ENCODE measurements around the gene MESD.
A peak's percentile ranks its signal among the peaks of the same experiment; 100 is the strongest.

The MESD gene

DNA sequence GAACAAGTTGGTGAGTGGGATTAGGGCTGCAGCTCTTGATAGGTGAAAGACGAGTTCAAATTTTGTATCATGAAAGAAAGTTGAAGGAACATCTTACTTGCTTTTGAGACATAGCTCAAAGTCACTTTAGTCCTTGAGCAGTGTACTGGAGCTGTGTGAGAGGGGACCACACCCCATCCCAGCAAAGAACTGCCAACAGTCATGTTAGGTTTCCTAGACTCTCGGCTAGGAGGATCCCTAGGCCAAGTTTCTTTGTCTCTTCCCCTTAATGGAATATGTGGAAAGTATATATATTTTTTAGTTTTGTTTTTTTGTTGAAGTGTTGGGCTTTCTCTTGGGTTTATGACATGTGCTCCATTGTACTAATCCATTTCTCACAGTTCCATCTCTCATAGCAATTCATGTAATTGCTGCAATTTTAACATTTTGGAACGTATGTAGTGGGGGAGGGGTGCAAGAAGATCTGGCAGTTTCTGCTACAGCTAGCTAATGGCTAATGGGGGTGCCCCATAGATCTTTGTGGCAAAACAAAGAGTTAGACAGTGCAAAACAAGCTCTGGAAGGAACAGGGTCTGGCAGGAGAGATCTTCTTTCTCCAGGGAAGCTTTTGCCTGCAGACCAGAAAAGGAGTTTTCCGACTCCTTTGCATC lies 36.2 kb upstream of the MESD start:
- Histone ChIP-seq H3K36me3 (ENCODE audit: control insufficient read depth, insufficient read depth, low read length, severe bottlenecking) (no peaks in the 10 kb centered on the region), H3K9me3 (ENCODE audit: control insufficient read depth, low read length) (no peaks in the 10 kb centered on the region), H3K4me1 (ENCODE audit: control insufficient read depth, insufficient read depth, low read length) (peaks cover 41% of the 10 kb centered on the region), H3K4me3 (ENCODE audit: low read length) (no peak overlapping the region), H3K9ac (ENCODE audit: low read length) (no peak overlapping the region), H3K27me3 (replicated peaks; ENCODE audit: control insufficient read depth, insufficient read depth, low read length) (no peaks in the 10 kb centered on the region)
- DNase-seq (ENCODE audit: low read depth), result no peak

DNA sequence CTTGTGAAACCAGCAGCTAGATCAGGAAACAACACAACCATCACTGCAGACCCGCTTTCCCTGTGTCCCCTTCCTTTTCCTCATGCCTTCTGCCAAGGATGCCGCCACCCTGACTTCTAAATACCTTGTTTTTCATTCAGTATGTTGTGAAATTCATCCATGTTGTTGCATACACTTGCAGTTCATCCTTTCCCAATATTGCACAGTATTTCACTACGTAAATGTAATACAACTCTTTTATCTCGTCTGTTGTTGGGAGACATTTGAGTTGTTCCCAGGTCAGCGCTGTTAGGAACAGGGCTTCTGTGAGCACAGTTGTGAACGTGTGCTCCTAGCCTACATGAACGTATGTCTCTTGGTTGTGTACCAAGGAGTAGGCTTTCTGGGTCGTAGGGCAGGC lies 35.3 kb upstream of the MESD start:
- Histone ChIP-seq H3K27me3 (replicated peaks; ENCODE audit: control insufficient read depth, insufficient read depth, low read length) (no peaks in the 10 kb centered on the region), H3K9ac (ENCODE audit: low read length) (no peak overlapping the region), H3K4me3 (ENCODE audit: low read length) (no peak overlapping the region), H3K36me3 (ENCODE audit: control insufficient read depth, insufficient read depth, low read length, severe bottlenecking) (no peaks in the 10 kb centered on the region), H3K4me1 (ENCODE audit: control insufficient read depth, insufficient read depth, low read length) (peaks cover 41% of the 10 kb centered on the region), H3K9me3 (ENCODE audit: control insufficient read depth, low read length) (no peaks in the 10 kb centered on the region)
- peak; percentile 15 for DNase-seq (ENCODE audit: low read depth)

GRCh38 chr15:81024265-81024872 lies 34.8 kb upstream of the MESD start:
- no peaks in the 10 kb centered on the region for H3K9me3 ChIP-seq (ENCODE audit: control insufficient read depth, low read length)
- peak overlapping the region; percentile 76 for H3K9ac ChIP-seq (ENCODE audit: low read length)
- no peaks in the 10 kb centered on the region for H3K27me3 ChIP-seq (replicated peaks; ENCODE audit: control insufficient read depth, insufficient read depth, low read length)
- no peak for DNase-seq (ENCODE audit: low read depth)
- no peaks in the 10 kb centered on the region for H3K36me3 ChIP-seq (ENCODE audit: control insufficient read depth, insufficient read depth, low read length, severe bottlenecking)
- H3K4me3 ChIP-seq (ENCODE audit: low read length), result peak overlapping the region; percentile 56
- peaks cover 39% of the 10 kb centered on the region for H3K4me1 ChIP-seq (ENCODE audit: control insufficient read depth, insufficient read depth, low read length)

DNA sequence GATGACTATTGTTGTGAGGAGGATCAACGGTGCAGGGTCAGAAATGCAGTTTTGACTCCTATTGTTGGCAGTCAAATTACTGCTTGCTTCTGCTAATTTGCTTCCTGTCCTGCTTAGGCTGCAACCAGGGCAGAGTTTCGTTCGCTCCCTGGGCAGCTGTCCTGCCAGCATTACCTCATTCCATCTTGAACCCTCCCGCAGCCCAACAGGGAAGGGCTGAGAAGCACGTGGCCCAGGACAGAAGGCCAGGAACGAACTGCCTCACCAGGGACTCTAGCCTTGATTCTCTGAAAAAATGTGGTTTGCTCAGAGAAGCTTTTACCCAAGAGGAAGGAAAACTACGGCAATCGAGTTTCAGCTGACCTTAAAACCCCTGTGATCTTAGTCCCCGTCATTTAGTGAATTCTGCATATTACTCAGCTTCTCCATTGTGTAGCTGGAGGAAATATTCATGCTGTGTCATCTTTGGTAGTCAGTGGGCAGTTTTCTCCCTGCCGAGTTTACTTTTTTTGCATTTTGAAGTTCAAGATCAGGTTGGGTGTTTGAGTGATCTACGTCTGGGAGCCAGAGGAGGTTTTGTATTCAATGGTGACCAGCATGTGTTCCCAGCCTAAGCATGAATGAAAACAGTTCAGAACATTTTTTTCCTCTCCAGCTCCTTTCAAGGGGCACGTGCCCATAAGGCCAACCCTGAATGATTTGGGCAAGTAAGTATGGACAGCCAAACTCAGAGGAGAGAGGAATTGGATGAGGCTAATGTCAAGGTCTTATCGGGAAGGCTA lies 34.1 kb upstream of the MESD start:
- H3K4me1 ChIP-seq (ENCODE audit: control insufficient read depth, insufficient read depth, low read length), result peaks cover 35% of the 10 kb centered on the region
- H3K36me3 ChIP-seq (ENCODE audit: control insufficient read depth, insufficient read depth, low read length, severe bottlenecking), result no peaks in the 10 kb centered on the region
- H3K4me3 ChIP-seq (ENCODE audit: low read length), result peak overlapping the region; percentile 56
- H3K9me3 ChIP-seq (ENCODE audit: control insufficient read depth, low read length), result no peaks in the 10 kb centered on the region
- DNase-seq (ENCODE audit: low read depth), result peak; percentile 64
- H3K27me3 ChIP-seq (replicated peaks; ENCODE audit: control insufficient read depth, insufficient read depth, low read length), result no peaks in the 10 kb centered on the region
- peak overlapping the region; percentile 76 for H3K9ac ChIP-seq (ENCODE audit: low read length)

DNA sequence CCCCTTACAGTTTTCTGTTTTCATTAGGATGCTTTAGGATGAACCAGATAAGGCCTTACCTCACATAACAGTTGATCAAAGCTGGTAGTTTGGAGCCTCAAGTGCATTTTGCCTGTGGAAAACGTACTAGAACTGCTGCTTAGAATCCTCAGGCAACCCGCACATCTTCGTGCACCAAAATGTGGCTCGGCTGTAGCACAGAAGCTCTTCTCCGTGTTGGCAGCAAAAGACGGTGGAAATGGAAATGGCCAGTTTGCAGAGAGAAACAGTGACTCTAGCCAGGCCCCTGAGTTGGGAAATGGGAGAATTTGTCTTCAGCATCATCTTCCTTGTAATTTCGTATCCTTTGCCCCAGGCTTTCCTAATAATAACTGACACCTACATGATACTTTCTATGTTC lies 31.7 kb upstream of the MESD start:
- no peaks in the 10 kb centered on the region for H3K9me3 ChIP-seq (ENCODE audit: control insufficient read depth, low read length)
- no peak for DNase-seq (ENCODE audit: low read depth)
- H3K36me3 ChIP-seq (ENCODE audit: control insufficient read depth, insufficient read depth, low read length, severe bottlenecking), result no peaks in the 10 kb centered on the region
- H3K4me1 ChIP-seq (ENCODE audit: control insufficient read depth, insufficient read depth, low read length), result peaks cover 41% of the 10 kb centered on the region
- no peaks in the 10 kb centered on the region for H3K27me3 ChIP-seq (replicated peaks; ENCODE audit: control insufficient read depth, insufficient read depth, low read length)
- no peak overlapping the region for H3K9ac ChIP-seq (ENCODE audit: low read length)
- no peak overlapping the region for H3K4me3 ChIP-seq (ENCODE audit: low read length)

GRCh38 chr15:81018197-81018596 lies 28.6 kb upstream of the MESD start:
- Histone ChIP-seq H3K4me1 (ENCODE audit: control insufficient read depth, insufficient read depth, low read length) (peaks cover 43% of the 10 kb centered on the region), H3K4me3 (ENCODE audit: low read length) (no peak overlapping the region), H3K9ac (ENCODE audit: low read length) (no peak overlapping the region), H3K9me3 (ENCODE audit: control insufficient read depth, low read length) (no peaks in the 10 kb centered on the region), H3K27me3 (replicated peaks; ENCODE audit: control insufficient read depth, insufficient read depth, low read length) (no peaks in the 10 kb centered on the region), H3K36me3 (ENCODE audit: control insufficient read depth, insufficient read depth, low read length, severe bottlenecking) (no peaks in the 10 kb centered on the region)
- DNase-seq (ENCODE audit: low read depth), result no peak

- Histone ChIP-seq H3K4me1 (ENCODE audit: control insufficient read depth, insufficient read depth, low read length) (peaks cover 48% of the 10 kb centered on the region), H3K36me3 (ENCODE audit: control insufficient read depth, insufficient read depth, low read length, severe bottlenecking) (no peaks in the 10 kb centered on the region), H3K4me3 (ENCODE audit: low read length) (no peak overlapping the region), H3K9ac (ENCODE audit: low read length) (peak overlapping the region; percentile 50), H3K27me3 (replicated peaks; ENCODE audit: control insufficient read depth, insufficient read depth, low read length) (no peaks in the 10 kb centered on the region), H3K9me3 (ENCODE audit: control insufficient read depth, low read length) (no peaks in the 10 kb centered on the region)
- no peak for DNase-seq (ENCODE audit: low read depth)
Observed at GRCh38 chr15:81016489-81017068, 27.0 kb upstream of the MESD start.

GRCh38 chr15:81015621-81016488 lies 26.2 kb upstream of the MESD start:
- Histone ChIP-seq H3K9ac (ENCODE audit: low read length) (peak overlapping the region; percentile 50), H3K4me3 (ENCODE audit: low read length) (peak overlapping the region; percentile 30), H3K4me1 (ENCODE audit: control insufficient read depth, insufficient read depth, low read length) (peaks cover 54% of the 10 kb centered on the region), H3K36me3 (ENCODE audit: control insufficient read depth, insufficient read depth, low read length, severe bottlenecking) (no peaks in the 10 kb centered on the region), H3K27me3 (replicated peaks; ENCODE audit: control insufficient read depth, insufficient read depth, low read length) (no peaks in the 10 kb centered on the region), H3K9me3 (ENCODE audit: control insufficient read depth, low read length) (no peaks in the 10 kb centered on the region)
- DNase-seq (ENCODE audit: low read depth), result no peak

DNA sequence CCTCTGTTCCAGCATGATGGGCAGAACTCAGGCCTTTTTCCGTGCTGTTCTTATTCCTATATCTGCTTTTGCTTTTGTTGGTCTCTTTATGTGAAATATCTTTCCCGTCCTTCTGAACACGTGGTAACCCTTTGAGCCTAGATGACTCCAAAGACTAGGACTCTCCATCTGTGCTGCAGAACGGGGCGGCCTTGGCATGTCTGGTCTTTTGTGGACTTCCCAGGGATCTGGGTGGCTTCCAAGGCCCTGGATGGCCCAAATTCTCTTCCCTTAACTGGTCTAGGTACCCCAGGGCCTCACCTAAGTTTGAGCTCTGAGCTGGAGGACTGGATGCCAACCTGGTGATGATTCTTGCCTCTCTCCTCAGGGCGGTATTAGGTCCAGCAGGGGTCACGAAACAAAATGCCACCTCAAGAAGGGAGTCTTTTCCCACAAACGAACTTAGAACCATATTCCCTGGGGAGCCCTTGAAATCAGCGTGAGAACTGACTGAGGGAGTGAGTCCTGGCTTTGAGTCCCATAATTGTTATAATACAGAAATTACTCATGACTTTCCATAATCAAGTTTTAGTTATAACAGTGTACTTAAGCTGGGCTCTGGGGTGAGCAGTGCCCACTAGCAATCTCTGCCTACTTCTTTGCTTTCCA lies 25.0 kb upstream of the MESD start:
- Histone ChIP-seq H3K4me1 (ENCODE audit: control insufficient read depth, insufficient read depth, low read length) (peaks cover 56% of the 10 kb centered on the region), H3K9ac (ENCODE audit: low read length) (no peak overlapping the region)

DNA sequence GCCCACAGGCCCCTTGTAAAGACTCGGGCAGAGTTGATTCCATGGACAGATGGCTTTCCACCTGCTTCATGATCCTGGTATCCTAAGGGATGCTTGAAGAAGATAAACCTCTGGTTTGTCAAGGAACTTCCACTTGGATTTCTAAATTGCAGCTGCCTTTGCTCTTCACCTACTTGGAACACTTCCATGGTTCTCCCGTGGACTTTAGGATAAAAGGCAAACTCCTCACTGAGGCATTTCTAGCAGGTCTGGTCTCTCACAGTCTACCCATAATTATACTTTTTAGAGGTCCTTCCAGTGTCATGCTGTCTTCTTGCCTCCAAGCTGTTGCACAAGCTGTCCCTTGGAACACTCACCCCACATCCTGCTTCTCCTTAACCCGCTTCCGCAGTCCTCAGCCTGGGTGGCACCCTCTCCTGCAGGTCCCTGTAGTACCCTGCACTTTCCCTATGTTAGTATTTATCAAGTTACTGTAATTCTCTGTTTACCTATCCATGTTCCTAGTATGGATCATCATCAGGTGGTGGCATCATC lies 23.8 kb upstream of the MESD start:
- no peak overlapping the region for H3K4me3 ChIP-seq (ENCODE audit: low read length)
- DNase-seq (ENCODE audit: low read depth), result no peak
- H3K4me1 ChIP-seq (ENCODE audit: control insufficient read depth, insufficient read depth, low read length), result peaks cover 56% of the 10 kb centered on the region
- H3K27me3 ChIP-seq (replicated peaks; ENCODE audit: control insufficient read depth, insufficient read depth, low read length), result no peaks in the 10 kb centered on the region
- H3K9ac ChIP-seq (ENCODE audit: low read length), result no peak overlapping the region
- H3K36me3 ChIP-seq (ENCODE audit: control insufficient read depth, insufficient read depth, low read length, severe bottlenecking), result no peaks in the 10 kb centered on the region
- H3K9me3 ChIP-seq (ENCODE audit: control insufficient read depth, low read length), result no peaks in the 10 kb centered on the region

More for the DNA sequence above, 25.0 kb upstream of the MESD start:
- Histone ChIP-seq H3K27me3 (replicated peaks; ENCODE audit: control insufficient read depth, insufficient read depth, low read length) (no peaks in the 10 kb centered on the region), H3K36me3 (ENCODE audit: control insufficient read depth, insufficient read depth, low read length, severe bottlenecking) (no peaks in the 10 kb centered on the region), H3K9me3 (ENCODE audit: control insufficient read depth, low read length) (no peaks in the 10 kb centered on the region), H3K4me3 (ENCODE audit: low read length) (no peak overlapping the region)
- DNase-seq (ENCODE audit: low read depth), result no peak
